Stimulated activated CD8-positive, alpha-beta memory T cell treated with anti-CD3 and anti-CD28 coated beads, Interleukin-7, amount 100 ng/mL, for 1 hour (primary cell): Measurements from ENCODE around the gene EIF4B.

Experiments
- DNase-seq, 2 donors: peaks; one replicate each; pipeline ENCODE4 v3.0.0-alpha.2; 2020; ENCODE audit warnings: low read depth in 2 of 2

The EIF4B gene

GRCh38 chr12:53044896-53045695, 38.8 kb downstream of the EIF4B start:
- DNase-seq = no peak

- no peak for DNase-seq
These were observed 39.4 kb downstream of the EIF4B start for GRCh38 chr12:53045696-53046045.

- DNase-seq = no peak
These were observed 40.5 kb downstream of the EIF4B start for GRCh38 chr12:53046655-53047220.

- DNase-seq = peak; percentile 35 to 52
These were observed 41.2 kb downstream of the EIF4B start for GRCh38 chr12:53047221-53048032.

- DNase-seq = no peak
These were observed 42.0 kb downstream of the EIF4B start for GRCh38 chr12:53048033-53048779.

GRCh38 chr12:53048780-53049401, 42.6 kb downstream of the EIF4B start:
- DNase-seq = no peak

- DNase-seq = no peak
These were observed 43.5 kb downstream of the EIF4B start, which contains the start of gene TNS2 for GRCh38 chr12:53049571-53050318. TSS of gene TNS2 (plus strand) at chr12:53050065. CDS start at chr12:53050186, 121 bp downstream.

- no peak for DNase-seq
These were observed 44.3 kb downstream of the EIF4B start for GRCh38 chr12:53050426-53051057.

- DNase-seq = no peak
These were observed 45.0 kb downstream of the EIF4B start for GRCh38 chr12:53051058-53051880.

GRCh38 chr12:53051881-53052412, 45.7 kb downstream of the EIF4B start:
- DNase-seq = no peak

- DNase-seq = no peak
These were observed 46.4 kb downstream of the EIF4B start for GRCh38 chr12:53052419-53053217.

GRCh38 chr12:53053218-53054111, 47.2 kb downstream of the EIF4B start:
- DNase-seq = peak; percentile 14 to 23

- DNase-seq = peak; percentile 75 to 84
These were observed 48.0 kb downstream of the EIF4B start for GRCh38 chr12:53054112-53054878.

GRCh38 chr12:53055471-53056266, 49.4 kb downstream of the EIF4B start:
- DNase-seq = no peak

- DNase-seq = no peak
These were observed 50.0 kb downstream of the EIF4B start for GRCh38 chr12:53056296-53056695.

GRCh38 chr12:53056901-53057300, 50.6 kb downstream of the EIF4B start:
- no peak for DNase-seq
